GM18511 (cell line): ENCODE results near the gene MMP24OS.

ENCODE experiments used
- ATAC-seq: cut with Tn5 transposase; IDR thresholded peaks from one replicate; pipeline ENCODE4 v1.9.1; 2021; ENCODE audit warnings: mild to moderate bottlenecking, moderate library complexity; ENCODE audit not compliant: unreplicated experiment

Gene MMP24OS

DNA sequence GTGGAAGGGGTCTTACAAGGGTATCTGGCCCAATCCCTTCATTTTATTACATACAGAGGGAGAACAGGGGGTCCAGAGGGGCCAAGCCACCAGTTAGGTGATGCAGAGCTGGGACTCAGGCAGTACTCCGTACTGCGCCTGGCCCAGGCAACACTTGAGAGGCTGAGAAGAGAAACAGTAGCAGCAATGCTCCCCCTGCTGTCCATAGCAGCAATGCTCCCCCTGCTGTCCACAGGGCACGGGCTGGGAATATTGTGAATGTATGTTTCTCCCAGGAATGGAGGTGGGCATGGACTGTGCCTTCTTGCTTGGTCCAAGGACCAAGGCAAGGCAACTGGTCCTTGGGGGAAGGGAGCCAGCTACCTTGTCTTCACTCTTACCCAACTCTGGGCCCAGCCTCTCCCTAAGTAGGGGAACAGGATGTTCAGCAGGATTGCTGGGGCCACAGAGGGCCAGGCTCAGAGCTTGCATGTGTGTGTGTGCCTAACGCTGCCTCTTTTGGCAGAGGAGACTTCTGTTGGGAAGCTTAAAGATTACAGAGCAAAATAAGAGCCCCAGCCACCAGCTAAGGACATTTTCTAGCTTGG is 29.1 kb upstream of the MMP24OS start:
- no peak for ATAC-seq

DNA sequence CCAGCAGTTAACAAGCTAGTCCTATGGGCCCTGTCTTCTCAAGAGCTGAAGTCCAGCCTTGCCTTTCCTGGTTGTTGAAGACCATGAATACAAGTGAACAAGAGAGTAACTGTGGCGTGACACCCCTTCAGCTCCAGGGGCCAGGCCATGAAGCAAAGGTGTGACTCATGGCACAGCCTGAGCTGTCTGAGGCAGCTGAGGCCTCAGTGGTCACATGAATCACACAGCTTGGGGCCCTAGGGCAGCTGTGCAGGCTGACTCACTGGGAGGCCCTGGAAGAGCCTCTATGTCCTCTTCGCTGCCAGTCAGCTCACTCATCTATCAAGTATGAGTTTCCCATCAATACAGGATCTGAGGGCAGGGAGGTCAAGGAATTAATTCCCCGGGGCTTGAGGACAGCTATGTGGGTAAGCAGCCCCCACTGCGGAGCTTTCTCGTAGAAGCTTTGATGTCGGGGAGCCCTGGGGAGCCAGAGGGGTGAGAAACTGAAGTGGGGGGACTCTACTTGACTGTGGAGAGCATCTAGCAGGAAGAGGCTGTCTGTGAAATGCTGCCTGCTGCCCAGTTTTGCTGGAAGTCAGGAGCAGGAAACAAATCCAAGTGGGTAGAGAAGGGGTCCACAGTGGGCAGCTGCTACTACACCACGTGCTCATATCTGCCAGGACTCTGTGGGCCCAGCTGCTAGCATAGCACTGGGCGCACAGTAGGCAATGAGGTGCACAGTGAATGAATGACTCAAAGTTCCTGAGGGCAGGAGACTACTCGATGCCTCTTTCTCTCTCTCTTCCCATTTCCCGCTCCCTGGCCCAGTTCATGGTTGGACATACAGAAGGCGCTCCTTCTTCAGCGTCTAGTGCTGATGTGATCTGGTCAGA is 28.0 kb upstream of the MMP24OS start:
- ATAC-seq = peak; percentile 43

DNA sequence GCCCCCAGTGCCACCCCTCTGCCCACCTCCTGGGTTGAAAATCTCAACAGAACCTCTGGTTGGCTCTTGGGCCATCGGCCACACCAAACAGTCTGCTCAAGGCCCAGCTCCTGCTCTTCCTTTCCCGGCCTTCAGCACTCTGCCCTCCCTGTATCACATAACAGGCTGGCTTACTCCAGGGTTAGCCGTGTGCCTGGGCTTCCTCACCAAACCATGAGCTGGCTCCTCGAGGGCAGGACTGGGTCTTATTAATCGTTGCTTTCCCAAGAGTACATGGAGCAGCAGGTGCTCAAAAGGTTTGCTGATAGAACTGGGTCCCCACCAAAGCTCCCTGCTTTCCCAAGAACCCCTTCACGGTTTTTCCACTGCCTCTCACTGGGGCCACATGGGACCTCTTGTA is 27.0 kb upstream of the MMP24OS start:
- no peak for ATAC-seq

DNA sequence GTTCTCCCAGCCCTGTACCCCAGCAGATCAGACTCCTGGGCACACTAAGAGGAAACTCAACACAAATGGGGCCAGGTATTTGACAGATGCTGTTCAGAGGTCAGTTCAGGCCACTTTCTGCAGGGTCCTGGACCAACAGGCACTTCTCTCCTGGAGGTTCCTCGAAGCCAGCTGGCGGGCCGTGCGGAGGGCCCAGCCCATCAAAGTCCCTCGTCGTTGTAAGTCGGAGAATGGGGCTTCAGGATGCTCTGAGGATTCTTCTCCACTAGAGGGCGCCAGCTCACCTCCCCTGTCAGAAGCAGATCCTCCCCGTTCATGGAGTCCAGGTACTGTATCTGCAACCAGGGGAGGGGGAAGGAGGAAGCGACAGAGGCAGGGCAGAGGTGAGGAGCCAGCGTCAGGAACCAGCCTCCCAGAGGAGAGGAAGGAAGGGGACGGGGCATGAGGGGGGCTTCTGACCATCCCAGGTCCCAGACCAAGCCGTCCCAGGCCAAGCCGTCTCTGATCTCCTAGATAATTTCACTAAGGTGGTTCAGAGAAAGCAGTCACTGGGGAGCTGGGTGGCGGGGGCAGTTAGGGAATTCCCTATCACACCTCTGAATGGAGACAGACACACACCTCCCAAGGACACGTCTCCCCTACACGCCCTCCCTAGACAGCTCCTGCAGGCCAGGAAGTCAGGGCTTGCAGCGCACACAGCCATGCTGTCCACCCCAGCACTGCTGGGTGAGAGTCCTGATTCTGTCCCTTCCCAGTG is 26.0 kb upstream of the MMP24OS start:
- peak; percentile 74 for ATAC-seq

DNA sequence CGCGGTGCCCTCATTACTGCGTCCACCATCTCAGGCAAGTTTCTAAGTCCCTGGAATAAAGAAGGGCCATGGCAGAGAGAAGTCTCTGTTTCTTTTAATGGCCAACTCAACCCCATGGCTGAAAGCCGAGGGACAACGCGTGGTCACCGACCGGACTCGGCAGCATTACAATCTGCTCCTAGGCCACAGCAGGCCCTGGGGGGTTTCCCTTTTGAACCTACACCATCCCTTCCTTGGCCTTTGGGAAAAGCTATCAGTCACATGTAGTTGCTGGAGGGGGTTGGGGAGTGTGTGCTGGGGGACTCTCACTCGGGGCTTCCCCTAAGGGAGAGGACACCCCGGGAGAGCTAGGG is 25.4 kb upstream of the MMP24OS start:
- ATAC-seq = no peak

DNA sequence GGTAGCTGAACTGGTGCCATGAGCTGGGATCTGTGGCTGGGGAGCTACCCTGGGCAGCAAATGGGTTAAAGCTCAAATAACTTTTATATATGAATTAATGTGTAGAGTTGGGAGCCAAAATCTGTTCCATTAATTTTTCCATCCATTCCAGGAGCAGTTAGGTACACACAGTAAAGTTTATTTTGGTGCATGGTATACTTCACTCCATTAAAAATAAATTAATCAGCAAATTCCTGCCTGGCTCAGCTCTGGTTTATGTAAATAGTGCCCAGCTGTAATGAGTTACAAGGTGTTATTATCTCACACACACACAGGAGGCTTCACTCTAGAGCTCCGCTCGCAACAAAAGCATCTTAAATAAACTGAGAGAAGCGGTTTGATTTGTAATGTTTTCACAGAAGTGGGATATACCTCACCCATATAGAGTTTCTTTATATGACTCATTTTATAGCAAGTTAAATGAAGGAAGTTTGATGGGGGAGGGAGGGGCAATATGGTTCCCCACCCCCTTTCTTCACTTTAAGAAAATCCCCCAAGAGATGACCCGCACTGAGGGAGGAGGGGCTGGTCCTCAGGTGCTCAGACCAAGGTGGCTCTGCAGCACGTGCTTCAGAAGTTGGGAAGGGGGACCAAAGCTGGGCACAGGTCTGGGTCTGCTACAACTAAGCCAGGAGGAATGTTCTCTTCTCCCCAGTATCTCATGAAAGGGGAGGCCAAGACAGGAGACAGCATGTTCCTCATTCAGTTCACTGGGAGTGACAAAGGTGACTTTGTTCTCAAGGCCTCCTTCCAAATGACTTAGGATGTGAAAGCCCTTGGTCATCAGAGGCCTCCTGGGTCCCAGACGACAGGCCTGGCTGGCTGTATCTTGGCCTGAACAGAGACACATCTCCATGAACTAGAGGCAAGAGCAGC is 24.8 kb upstream of the MMP24OS start:
- no peak for ATAC-seq

DNA sequence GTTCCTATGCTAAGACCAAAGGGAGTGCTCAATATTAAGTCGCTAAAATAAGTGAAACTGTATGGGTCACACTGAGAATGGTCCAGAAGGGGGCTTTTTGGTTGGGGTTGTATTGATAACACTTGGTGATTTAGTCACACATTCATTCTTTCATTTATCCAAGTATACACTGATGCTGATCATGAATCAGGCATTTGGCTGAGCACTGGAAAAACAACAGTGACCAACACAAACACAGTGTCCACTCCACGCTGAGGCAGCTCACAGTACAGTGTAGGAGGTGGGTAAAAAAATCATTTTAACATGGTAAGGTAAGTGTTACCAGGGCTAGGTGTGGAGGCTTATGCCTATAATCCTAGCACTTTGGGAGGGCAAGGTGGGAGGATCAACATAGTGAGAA is 23.5 kb upstream of the MMP24OS start:
- no peak for ATAC-seq

DNA sequence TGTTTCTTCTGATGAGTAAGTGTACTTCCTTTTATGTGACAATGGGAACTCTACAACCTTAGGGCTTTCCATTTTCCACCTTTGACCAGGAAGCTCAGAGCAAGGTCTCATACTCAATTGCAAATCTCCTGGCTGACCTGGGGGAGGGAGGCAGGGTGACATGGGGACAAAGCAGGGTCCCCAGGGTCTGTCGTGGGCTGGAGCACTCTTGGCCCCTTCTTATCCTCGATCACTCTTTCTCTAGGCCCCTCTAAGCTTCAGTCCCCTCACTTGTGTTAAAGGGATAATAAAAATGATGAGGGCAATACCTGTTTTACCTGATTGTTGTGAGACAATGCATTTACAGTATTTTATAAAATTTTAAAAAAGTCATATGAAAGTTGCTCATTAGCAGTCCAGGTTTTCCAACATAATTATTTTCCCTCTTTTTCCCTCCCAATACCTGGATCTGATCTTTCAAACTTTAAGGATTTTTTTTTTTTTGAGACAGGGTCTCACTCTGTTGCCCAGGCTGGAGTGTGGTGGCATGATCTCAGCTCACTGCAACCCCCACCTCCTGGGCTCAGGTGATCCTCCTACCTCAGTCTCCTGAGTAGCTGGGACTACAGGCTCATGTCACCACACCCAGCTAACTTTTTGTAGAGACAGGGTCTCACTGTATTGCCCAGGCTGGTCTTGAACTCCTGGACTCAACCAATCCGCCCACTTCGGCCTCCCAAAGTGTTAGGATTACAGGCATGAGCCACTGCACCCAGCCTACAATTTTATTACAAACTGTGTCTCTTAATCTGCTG is 22.7 kb upstream of the MMP24OS start:
- ATAC-seq = no peak

DNA sequence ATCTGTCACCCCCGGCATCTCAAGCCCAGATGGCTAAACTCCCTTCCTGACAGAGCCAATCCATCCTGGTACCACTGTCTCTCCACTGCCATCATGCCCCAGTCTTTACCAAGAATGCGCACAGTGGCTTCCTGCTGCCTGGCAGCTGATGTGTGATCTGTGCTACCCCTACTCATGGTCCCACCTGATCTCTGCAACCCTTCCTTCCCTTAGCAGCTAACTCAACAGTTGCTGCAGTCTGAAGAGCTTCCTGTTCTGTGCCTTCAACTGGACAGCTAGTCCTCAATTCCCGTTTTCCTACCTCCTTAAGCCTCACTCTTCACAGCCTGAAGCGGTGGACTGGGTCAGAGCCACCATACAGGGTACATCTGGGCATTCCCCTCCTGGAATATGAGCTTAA is 21.9 kb upstream of the MMP24OS start:
- no peak for ATAC-seq

DNA sequence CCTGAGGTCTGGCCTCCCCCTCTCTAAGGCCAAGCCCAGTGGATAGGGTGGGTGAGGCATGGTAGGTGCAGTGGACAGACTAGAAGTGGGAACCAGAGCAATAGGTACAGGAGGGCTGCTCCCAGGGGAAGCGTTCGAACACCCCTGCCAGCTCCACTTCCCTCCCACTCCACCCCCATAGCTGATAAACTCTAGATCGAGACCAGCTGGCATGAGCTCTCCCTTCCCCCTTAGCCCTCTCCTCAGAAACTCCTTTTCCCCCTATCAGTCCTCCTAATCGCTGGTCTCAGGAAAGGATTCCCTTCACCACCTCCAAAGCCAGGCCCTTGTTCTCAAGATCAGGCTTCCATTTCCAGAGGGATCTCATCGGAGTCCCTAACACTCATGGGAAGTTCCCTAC is 20.3 kb upstream of the MMP24OS start:
- no peak for ATAC-seq

DNA sequence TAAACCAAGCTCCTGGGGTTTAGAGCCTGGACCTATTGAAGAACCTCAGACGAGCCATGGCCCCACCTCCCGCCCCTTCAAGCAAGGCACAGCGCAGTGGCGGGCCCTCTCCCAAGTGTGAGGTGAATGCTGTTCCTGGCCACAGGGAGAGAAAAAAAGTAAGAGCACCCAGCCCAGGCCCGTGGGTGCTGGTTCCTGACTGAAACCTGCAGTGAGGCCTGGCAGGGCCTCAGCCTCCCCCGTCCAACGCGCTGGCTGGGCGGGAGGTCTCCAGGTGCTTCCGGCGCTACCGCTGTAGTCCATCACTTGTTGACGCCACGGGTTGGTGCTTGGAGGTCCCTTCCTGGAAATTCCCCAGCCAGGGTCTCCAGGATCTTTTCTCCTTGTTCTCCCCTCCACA is 19.8 kb upstream of the MMP24OS start:
- ATAC-seq = no peak

DNA sequence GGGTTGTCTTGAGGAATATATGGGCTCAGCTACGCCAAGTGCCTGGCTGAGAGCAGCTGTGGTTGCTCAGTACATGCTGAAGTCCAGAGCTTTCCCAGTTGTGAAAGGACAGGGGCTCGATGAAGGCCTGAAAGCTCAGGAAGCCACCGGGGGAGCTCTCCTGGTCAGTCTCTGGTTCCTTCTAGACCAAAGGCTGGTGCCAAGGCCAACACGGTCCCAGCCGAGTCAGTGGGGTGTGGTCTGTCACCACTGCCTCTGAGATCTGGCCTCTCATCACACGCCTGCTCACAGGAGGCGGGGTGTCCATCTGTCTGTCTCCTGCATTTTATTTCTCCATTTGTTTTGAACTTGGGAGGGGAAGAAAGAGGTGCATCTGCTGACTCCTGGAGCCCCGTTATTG is 19.2 kb upstream of the MMP24OS start:
- no peak for ATAC-seq

DNA sequence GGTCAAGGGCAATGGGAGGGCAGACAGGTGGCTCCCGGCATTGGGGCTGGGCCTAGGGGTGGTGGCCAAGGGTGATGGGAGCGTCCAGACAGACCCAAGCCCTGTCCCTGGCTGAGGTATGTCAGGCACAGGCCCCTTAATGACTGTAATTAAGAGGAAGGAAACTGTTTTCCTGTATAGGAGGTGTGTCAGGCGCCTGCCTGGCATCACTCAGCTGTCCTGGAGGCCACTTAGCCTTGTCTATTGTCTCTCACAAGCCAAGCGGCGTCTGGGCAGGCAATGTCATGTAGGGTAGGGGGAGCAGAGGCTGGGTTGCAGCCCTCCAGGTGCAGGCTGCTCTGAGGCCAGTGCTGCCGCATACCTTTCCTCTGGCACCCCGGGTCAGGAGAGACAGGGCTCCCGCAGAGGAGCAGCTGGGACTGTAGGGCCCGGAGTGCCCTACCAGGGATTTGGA is 18.2 kb upstream of the MMP24OS start:
- no peak for ATAC-seq

DNA sequence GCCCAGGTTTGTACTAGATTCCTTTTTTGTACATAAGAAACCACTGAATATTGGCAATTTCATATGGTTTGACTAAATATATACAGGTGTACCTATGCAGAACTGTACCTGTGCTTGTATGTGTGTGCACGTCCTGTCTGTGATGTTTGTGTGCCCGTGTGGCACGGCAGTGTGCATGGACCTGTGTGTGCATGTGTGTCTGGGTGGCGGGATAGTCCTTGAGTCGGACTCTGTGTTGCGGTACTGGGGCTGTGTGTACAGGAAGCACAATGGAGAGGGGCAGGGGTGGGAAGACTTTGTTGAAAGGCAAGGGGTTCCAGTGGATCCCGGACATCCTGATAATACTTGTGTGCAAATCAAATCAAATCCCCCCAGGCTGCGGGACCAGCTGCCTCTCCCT is 17.8 kb upstream of the MMP24OS start:
- no peak for ATAC-seq

DNA sequence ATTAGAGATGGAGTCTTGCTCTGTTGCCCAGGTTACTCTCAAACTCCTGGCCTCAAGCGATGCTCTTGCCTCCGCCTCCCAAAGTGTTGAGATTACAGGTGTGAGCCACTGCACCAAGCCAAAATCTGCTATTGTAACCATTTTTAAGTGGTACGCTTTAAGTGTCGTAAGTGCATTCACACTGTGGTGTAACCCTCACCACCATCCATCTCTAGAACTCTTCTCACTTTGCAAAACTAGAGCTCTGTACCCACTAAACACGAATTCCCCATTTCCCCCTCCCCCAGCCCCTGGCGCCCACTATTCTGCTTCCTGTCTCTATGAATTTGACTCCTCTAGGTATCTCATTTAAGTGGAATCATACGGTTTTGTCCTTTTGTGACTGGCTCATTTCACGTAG is 17.1 kb upstream of the MMP24OS start:
- no peak for ATAC-seq

DNA sequence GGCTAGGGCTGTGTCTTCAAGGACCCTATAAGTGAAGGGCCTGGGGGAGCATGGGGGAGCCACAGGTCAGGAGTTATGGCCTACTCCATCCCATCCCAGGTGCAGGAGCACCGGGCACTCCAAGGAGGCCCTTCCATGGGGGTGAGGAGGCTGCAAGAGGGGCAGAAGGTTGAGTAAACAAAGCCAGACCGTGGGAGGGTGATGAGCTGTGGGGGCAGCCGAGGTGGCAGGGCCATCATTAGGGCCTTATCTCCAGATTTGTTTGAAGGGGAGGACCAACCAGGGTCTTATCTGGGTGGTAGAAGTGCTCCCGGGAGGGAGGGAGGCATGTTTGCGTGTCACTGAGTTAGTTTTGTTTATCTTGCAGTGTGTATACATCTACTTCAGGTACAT is 16.4 kb upstream of the MMP24OS start:
- no peak for ATAC-seq

DNA sequence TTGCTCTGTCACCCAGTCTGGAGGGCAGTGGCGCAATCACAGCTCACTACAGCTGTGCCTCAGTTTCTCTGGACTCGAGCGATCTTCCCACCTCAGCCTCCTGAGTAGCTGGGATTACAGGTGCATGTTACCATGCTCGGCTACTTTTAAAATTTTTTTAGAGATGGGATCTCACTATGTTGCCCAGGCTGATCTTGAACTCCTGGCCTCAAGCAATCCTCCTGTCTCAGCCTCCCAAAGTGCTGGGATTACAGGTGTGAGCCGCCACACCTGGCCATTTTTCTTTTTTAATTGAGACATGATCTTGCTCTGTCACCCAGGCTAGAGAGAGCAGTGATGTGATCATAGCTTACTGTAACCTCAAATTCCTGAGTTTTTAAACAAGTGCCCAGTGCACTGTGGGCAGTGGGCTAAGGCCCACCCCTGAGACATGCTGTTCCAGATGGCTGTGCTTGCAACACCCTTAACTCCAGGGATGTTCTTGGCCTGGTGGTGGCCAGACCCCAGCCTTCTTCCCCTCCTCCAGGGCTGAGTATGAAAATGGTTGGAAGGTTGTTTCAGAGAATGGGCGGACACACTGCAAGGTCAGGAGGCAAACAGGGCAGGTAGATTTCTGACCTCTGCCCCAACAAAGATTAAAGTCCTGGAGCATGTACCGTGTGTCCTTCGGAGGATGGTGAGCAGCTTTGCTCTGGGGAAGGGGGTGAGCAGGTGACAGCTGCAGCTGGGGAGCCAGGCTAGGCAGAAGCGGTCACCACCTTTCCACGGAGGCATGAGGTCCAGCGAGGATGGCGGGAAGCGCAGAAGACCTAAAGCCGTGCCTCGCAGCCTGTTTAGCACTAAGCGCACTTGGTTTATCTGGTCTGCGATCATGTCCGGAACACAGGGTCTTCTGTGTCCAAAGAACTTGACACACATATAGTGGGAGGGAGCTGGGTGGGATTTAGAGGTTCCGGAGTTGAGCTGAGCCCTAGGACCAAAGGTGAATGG is 15.7 kb upstream of the MMP24OS start:
- ATAC-seq = no peak

DNA sequence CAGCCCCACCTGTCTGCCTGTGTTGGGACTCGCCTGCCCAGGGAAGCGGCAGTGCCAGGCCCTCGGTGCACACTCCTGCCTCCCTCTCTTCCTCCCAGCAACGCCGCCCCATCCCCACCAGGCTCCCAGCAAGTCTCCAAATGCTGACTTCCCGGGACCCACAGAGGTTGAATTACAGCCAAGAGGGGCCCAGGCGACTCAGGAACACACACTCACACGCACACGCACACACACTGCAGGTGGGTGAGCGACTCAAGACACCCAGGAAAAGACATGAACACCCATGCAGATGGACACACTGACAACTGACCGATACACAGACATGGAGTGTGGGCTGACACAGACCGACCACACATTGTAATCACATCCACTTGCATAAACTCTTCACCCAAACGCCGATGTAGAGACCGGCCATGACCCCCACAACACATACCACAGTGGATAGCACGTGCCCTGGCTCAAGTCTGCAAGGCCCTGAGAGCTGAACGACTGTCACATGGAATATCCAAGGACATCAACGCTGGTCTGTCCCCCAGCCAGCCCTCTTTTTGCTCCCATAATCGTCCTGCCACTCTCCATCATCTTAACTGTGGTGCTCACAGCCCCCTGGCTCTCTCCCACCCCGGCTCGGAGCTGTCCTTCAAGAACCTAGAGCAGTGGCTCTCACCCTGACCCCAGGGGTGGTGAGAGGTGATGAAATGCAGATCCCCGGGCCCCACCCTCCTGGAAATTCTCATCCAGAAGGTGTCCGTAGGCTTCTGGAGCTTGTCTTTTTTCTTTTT is 14.8 kb upstream of the MMP24OS start:
- no peak for ATAC-seq
